CD4-positive, CD25-positive, alpha-beta regulatory T cell (primary cell): Measurements from ENCODE around the gene ENDOV. TPM values are rescaled to one million over a fixed set of nuclear protein-coding genes. Genes with fewer than 3 reads are reported as not detected.

Experiments
- ATAC-seq, 2 donors: fragments of 150-1000 bp; cut with Tn5 transposase; one replicate each; pipeline ENCODE4 v1.10.0; 2021; ENCODE audit warnings: low read depth in 2 of 2, moderate number of reproducible peaks in 2 of 2, moderate library complexity in 1 of 2
- DNase-seq, 3 donors: peaks; one replicate each; pipeline versions ENCODE4 v3.0.0 to v3.0.0-alpha.2; 2012 to 2022; ENCODE audit warnings: mixed read lengths in 1 of 3
- H3K27ac ChIP-seq: one replicate; pipeline ENCODE4 v1.7.0; 2013; ENCODE audit warnings: mild to moderate bottlenecking, low read length; ENCODE audit not compliant: insufficient read depth, poor library complexity, severe bottlenecking
- H3K27me3 ChIP-seq: one replicate; pipeline ENCODE4 v1.7.0; 2013; ENCODE audit warnings: low read length; ENCODE audit not compliant: control insufficient read depth, insufficient read depth
- H3K36me3 ChIP-seq: one replicate; pipeline ENCODE4 v1.7.0; 2013; ENCODE audit warnings: mild to moderate bottlenecking, low read length, moderate library complexity; ENCODE audit not compliant: control insufficient read depth, insufficient read depth
- H3K4me1 ChIP-seq: 2 replicates; pipeline ENCODE4 v1.7.0; 2013; ENCODE audit warnings: mild to moderate bottlenecking, low read length; ENCODE audit not compliant: insufficient read depth, control insufficient read depth, poor library complexity, severe bottlenecking
- H3K4me3 ChIP-seq: one replicate; pipeline ENCODE4 v1.7.0; 2013; ENCODE audit warnings: low read depth, mild to moderate bottlenecking, low read length, moderate library complexity
- H3K9me3 ChIP-seq, 2 experiments: 1 replicate in 1 of 2; 2 replicates in 1 of 2; pipeline ENCODE4 v1.7.0; 2013; ENCODE audit warnings: low read length in 2 of 2, mild to moderate bottlenecking in 1 of 2, moderate library complexity in 1 of 2; ENCODE audit not compliant: control insufficient read depth in 2 of 2
- H3K27ac Mint-ChIP-seq, 3 donors: one replicate each; pipeline ENCODE4 v1.8.0; 2020 to 2022; ENCODE audit warnings: mild to moderate bottlenecking in 3 of 3, mixed read lengths in 3 of 3, moderate library complexity in 2 of 3
- H3K27me3 Mint-ChIP-seq: one replicate; pipeline ENCODE4 v1.8.0; 2022; ENCODE audit warnings: mild to moderate bottlenecking, mixed read lengths
- H3K36me3 Mint-ChIP-seq: one replicate; pipeline ENCODE4 v1.8.0; 2020; ENCODE audit warnings: mixed read lengths
- H3K4me1 Mint-ChIP-seq, 4 donors: one replicate each; pipeline ENCODE4 v1.8.0; 2020 to 2022; ENCODE audit warnings: mixed read lengths in 4 of 4, mild to moderate bottlenecking in 1 of 4
- H3K4me3 Mint-ChIP-seq, 4 donors: one replicate each; pipeline ENCODE4 v1.8.0; 2020 to 2022; ENCODE audit warnings: mild to moderate bottlenecking in 4 of 4, mixed read lengths in 4 of 4, moderate library complexity in 3 of 4
- H3K9me3 Mint-ChIP-seq, 7 donors: one replicate each; pipeline ENCODE4 v1.8.0; 2020 to 2022; ENCODE audit warnings: mixed read lengths in 7 of 7, mild to moderate bottlenecking in 3 of 7, moderate library complexity in 2 of 7
- polyA plus RNA-seq, 4 donors: library from polyadenylated mRNA; unstranded; fragments of 300-500 nt; fragmentation: Illumina TruSeq; gene quantifications; one replicate each; pipeline ENCODE4 v1.2.3, GENCODE V29; 2021
- total RNA-seq: library from RNA; stranded (reverse); gene quantifications from one replicate; pipeline ENCODE4 v1.2.3, GENCODE V29; 2022

ENDOV gene
- total and polyA plus RNA-seq, 5 donors from 2014 or later = 6.7 to 13.1 (median 8.1) TPM

DNA sequence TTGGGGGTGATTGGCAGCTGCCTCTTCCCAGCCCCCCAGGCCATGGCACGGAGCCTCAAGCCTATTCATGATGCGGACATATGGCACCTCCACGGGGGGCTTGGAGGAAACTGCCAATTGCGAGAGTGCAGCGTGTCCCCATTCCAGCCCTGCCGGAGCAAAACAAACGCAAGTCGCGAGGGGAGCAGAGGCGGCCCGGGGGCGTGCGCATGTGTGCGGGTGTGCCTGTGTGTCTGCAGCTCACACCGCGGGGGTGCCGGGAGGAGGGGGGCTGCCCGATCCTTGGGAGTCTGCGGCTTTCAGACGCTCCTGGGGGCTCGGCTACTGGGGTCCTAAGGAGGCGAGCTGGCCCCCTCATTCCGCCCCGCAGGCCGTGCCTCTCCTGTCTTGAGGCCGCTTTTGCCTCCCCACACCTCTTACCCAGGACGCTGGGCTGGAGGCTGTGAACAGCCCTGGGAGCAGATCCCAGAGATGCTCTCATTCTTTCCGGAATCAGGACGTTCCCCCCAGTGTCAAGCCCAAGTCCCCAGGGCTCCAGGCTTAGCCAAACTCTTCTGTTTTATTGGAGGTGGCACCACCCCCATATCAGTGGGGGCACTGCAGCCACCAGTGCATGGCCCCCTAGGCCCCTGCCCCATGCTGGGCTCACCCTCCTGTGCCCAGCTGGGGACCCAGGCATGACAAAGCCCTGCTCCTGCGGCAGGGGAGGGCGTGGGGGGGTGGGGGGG lies 29.1 kb downstream of the ENDOV start:
- H3K4me3 ChIP-seq = no peak overlapping the region
- Mint-ChIP-seq H3K9me3 (peaks cover 0 to 1% (median 0%) of the 10 kb centered on the region in 7 donors), H3K27me3 (peaks cover 19% of the 10 kb centered on the region), H3K4me1 (no peaks in the 10 kb centered on the region), H3K27ac (no peak overlapping the region), H3K36me3 (no peaks in the 10 kb centered on the region), H3K4me3 (no peak overlapping the region)
- ATAC-seq = no peak
- H3K27me3 ChIP-seq = no peaks in the 10 kb centered on the region
- no peaks in the 10 kb centered on the region for H3K9me3 ChIP-seq
- H3K36me3 ChIP-seq = no peaks in the 10 kb centered on the region
- no peak overlapping the region for H3K27ac ChIP-seq
- H3K4me1 ChIP-seq = no peaks in the 10 kb centered on the region
- DNase-seq = no peak

GRCh38 chr17:80444644-80444979 lies 29.6 kb downstream of the ENDOV start:
- Histone ChIP-seq H3K9me3 (no peaks in the 10 kb centered on the region), H3K36me3 (no peaks in the 10 kb centered on the region), H3K27me3 (no peaks in the 10 kb centered on the region), H3K27ac (no peak overlapping the region), H3K4me1 (no peaks in the 10 kb centered on the region), H3K4me3 (no peak overlapping the region)
- Mint-ChIP-seq H3K4me1 (no peaks in the 10 kb centered on the region), H3K36me3 (no peaks in the 10 kb centered on the region), H3K27ac (no peak overlapping the region), H3K27me3 (peaks cover 19% of the 10 kb centered on the region), H3K4me3 (no peak overlapping the region), H3K9me3 (peaks cover 0 to 1% (median 0%) of the 10 kb centered on the region in 7 donors)
- no peak for ATAC-seq
- no peak for DNase-seq

DNA sequence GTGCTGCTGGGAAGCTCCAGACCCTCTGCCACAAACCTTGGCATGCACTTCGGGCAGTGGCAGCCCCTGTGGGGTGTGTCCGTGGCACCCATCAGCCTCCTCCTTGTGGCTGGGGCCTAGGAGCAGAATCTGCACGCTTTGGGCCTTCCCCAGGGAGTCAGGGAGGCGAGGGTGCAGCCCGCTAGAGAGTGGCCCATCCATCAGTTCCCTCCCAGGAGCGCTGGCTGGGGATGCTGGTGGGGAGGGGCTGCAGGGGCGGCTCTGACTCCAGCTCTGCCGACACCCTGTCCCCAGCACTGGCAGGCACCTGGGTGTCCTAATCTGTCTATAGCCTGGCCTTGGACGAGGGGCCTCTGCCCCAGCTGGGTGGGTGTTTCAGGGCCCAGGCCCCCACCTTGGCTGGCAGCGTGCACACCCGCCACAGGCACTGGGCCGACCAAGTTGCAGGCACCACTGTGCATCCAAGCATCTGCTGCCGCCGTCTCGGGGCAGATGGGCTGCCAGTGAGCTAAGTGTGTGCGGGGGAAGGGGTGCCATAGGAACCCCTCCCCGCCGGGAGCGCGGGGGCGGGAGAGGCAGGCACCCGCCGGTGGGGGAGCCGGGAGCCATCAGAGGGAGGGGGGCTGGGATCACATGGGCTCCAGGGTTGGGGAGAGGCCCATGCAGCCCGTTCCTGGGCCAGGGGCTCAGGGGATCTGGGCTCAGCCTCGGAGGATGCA lies 30.2 kb downstream of the ENDOV start:
- ATAC-seq = no peak
- no peaks in the 10 kb centered on the region for H3K4me1 Mint-ChIP-seq

GRCh38 chr17:80445726-80446110 lies 30.8 kb downstream of the ENDOV start:
- DNase-seq (no peak), ATAC-seq (no peak)
- Mint-ChIP-seq H3K36me3 (no peaks in the 10 kb centered on the region), H3K27ac (no peak overlapping the region), H3K4me3 (no peak overlapping the region), H3K4me1 (no peaks in the 10 kb centered on the region), H3K9me3 (peaks cover 0 to 1% (median 0%) of the 10 kb centered on the region in 7 donors), H3K27me3 (peaks cover 18% of the 10 kb centered on the region)
- Histone ChIP-seq H3K9me3 (no peaks in the 10 kb centered on the region), H3K27me3 (no peaks in the 10 kb centered on the region), H3K4me3 (no peak overlapping the region), H3K27ac (no peak overlapping the region), H3K36me3 (no peaks in the 10 kb centered on the region), H3K4me1 (no peaks in the 10 kb centered on the region)

More for the DNA sequence above, 30.2 kb downstream of the ENDOV start:
- Histone ChIP-seq H3K27ac (no peak overlapping the region), H3K27me3 (no peaks in the 10 kb centered on the region), H3K9me3 (no peaks in the 10 kb centered on the region), H3K4me1 (no peaks in the 10 kb centered on the region), H3K4me3 (no peak overlapping the region), H3K36me3 (no peaks in the 10 kb centered on the region)
- Mint-ChIP-seq H3K27ac (no peak overlapping the region), H3K4me3 (no peak overlapping the region), H3K36me3 (no peaks in the 10 kb centered on the region), H3K27me3 (peaks cover 19% of the 10 kb centered on the region), H3K9me3 (peaks cover 0 to 1% (median 0%) of the 10 kb centered on the region in 7 donors)
- DNase-seq = no peak

GRCh38 chr17:80446645-80447405 lies 31.9 kb downstream of the ENDOV start:
- Mint-ChIP-seq H3K4me1 (no peaks in the 10 kb centered on the region), H3K27me3 (peaks cover 12% of the 10 kb centered on the region), H3K9me3 (peaks cover 0 to 1% (median 0%) of the 10 kb centered on the region in 7 donors), H3K27ac (no peak overlapping the region), H3K4me3 (no peak overlapping the region), H3K36me3 (no peaks in the 10 kb centered on the region)
- Histone ChIP-seq H3K27me3 (no peaks in the 10 kb centered on the region), H3K4me1 (no peaks in the 10 kb centered on the region), H3K9me3 (no peaks in the 10 kb centered on the region), H3K4me3 (no peak overlapping the region), H3K27ac (no peak overlapping the region), H3K36me3 (no peaks in the 10 kb centered on the region)
- no peak for ATAC-seq
- no peak for DNase-seq

DNA sequence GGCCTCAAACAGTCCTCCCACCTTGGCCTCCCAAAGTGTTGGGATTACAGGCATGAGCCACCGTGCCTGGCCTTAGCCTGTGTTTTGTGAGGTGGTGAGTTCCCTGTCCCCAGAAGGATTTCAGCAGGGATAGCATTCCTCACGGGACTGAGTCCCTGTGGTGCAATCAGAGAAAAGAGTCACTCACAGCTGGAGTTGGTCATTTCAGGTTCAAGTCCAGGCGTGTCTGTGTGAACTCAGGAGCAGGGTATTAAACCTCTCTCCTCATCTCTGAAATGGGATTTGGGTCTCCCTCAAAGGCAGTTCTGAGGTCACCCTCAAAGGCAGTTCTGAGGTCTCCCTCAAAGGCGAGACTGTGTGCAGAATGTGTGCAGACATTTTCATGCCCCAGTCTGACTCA lies 32.8 kb downstream of the ENDOV start:
- no peak overlapping the region for H3K27ac ChIP-seq
- Mint-ChIP-seq H3K9me3 (peaks cover 0 to 1% (median 0%) of the 10 kb centered on the region in 7 donors), H3K4me1 (no peaks in the 10 kb centered on the region), H3K4me3 (no peak overlapping the region), H3K27ac (no peak overlapping the region), H3K36me3 (no peaks in the 10 kb centered on the region), H3K27me3 (peaks cover 3% of the 10 kb centered on the region)
- no peaks in the 10 kb centered on the region for H3K9me3 ChIP-seq
- no peak for ATAC-seq
- no peak for DNase-seq
- H3K27me3 ChIP-seq = no peaks in the 10 kb centered on the region
- no peaks in the 10 kb centered on the region for H3K4me1 ChIP-seq
- H3K36me3 ChIP-seq = no peaks in the 10 kb centered on the region
- no peak overlapping the region for H3K4me3 ChIP-seq

DNA sequence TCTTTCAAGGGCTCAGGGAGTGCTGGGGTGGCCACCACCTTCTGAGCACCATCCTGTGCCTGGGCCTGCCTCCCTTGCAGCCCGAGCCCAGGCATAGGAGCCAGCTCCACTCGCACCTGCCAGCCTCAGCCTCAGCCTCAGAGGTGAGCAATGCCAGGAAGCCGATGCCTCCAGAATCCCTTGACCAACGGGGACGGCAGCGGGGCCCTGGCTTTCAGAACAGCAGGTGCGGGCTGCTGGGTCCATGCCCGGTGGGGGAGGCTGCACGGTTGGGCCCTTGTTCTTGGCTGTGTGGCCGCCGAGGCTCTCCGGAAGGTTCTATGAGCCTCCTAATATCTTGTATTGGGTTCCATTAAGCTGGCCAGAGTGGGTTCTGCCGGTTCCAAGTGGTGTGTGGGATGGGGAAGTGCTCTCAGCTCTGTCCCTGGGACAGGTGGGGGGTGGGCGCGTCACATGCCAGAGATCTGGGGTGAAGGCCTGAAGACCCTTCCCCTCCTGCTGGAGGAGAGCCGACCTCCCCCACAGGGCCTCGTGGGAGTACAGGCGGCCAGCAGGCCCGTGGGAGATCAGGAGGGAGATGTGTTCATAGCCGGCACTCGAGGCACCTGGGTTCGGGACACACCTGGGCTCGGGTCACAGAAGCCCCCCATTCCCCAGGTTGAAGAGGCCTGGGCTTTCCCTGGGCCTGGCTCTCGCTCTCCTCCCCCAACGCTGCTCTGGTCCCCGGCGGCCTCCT lies 34.4 kb downstream of the ENDOV start:
- Mint-ChIP-seq H3K27me3 (no peaks in the 10 kb centered on the region), H3K4me1 (peaks cover 0 to 11% (median 5%) of the 10 kb centered on the region in 4 donors), H3K4me3 (peak overlapping the region in 1 of 4 donors; percentile 69), H3K27ac (no peak overlapping the region), H3K36me3 (no peaks in the 10 kb centered on the region), H3K9me3 (peaks cover 0 to 2% (median 0%) of the 10 kb centered on the region in 7 donors)
- DNase-seq (no peak), ATAC-seq (no peak)
- Histone ChIP-seq H3K4me3 (no peak overlapping the region), H3K4me1 (peaks cover 7% of the 10 kb centered on the region), H3K36me3 (no peaks in the 10 kb centered on the region), H3K27ac (no peak overlapping the region), H3K27me3 (no peaks in the 10 kb centered on the region), H3K9me3 (no peaks in the 10 kb centered on the region)
